Parathyroid adenoma (tissue), 2 donors: Measurements from ENCODE around the gene ARID3C.

Experiments used
- H2AFZ ChIP-seq: fragments of 300-600 bp; sonication (generic); one replicate; pipeline ENCODE4 v1.7.0; 2017; ENCODE audit warnings: antibody characterized with exemption, mild to moderate bottlenecking
- H3K27ac ChIP-seq: fragments of 300-600 bp; sonication (generic); one replicate; pipeline ENCODE4 v1.7.0; 2017
- H3K27me3 ChIP-seq: fragments of 300-600 bp; sonication (generic); one replicate; pipeline ENCODE4 v1.7.0; 2017; ENCODE audit warnings: low read length; ENCODE audit not compliant: control insufficient read depth, insufficient read depth
- H3K36me3 ChIP-seq: fragments of 300-600 bp; sonication (generic); one replicate; pipeline ENCODE4 v1.7.0; 2017; ENCODE audit warnings: low read length; ENCODE audit not compliant: control insufficient read depth, insufficient read depth
- H3K4me1 ChIP-seq: fragments of 300-600 bp; sonication (generic); one replicate; pipeline ENCODE4 v1.7.0; 2017; ENCODE audit warnings: control low read depth
- H3K4me2 ChIP-seq: fragments of 300-600 bp; sonication (generic); one replicate; pipeline ENCODE4 v1.7.0; 2017; ENCODE audit warnings: low read length
- H3K4me3 ChIP-seq: fragments of 300-600 bp; sonication (generic); one replicate; pipeline ENCODE4 v1.7.0; 2017; ENCODE audit warnings: low read depth, low read length
- H3K79me2 ChIP-seq: fragments of 300-600 bp; sonication (generic); one replicate; pipeline ENCODE4 v1.7.0; 2017; ENCODE audit warnings: control low read depth
- H3K9ac ChIP-seq: fragments of 300-600 bp; sonication (generic); one replicate; pipeline ENCODE4 v1.7.0; 2017; ENCODE audit warnings: mild to moderate bottlenecking
- H3K9me3 ChIP-seq: fragments of 300-600 bp; sonication (generic); one replicate; pipeline ENCODE4 v1.7.0; 2017; ENCODE audit warnings: low read length; ENCODE audit not compliant: control insufficient read depth
- CTCF ChIP-seq: fragments of 300-600 bp; sonication (generic); IDR thresholded peaks from one replicate; pipeline ENCODE4 v1.7.0; 2017; ENCODE audit warnings: antibody characterized with exemption, mild to moderate bottlenecking
- donor health status: primary hyperparathyroidism.

ARID3C gene

GRCh38 chr9:34658461-34658860 is 29.6 kb upstream of the ARID3C start:
- no peak for TF ChIP-seq CTCF
- no peak overlapping the region for H3K4me3 ChIP-seq

GRCh38 chr9:34656992-34657391 is 28.1 kb upstream of the ARID3C start:
- H3K9ac ChIP-seq = no peak overlapping the region
- no peak overlapping the region for H3K4me3 ChIP-seq
- H3K36me3 ChIP-seq = no peaks in the 10 kb centered on the region
- TF ChIP-seq CTCF = no peak
- H3K27ac ChIP-seq = no peak overlapping the region
- H3K9me3 ChIP-seq = no peaks in the 10 kb centered on the region
- H3K4me2 ChIP-seq = no peak overlapping the region
- H3K4me1 ChIP-seq = peaks cover 8% of the 10 kb centered on the region
- no peaks in the 10 kb centered on the region for H3K79me2 ChIP-seq
- no peaks in the 10 kb centered on the region for H3K27me3 ChIP-seq
- no peak overlapping the region for H2AFZ ChIP-seq

More at GRCh38 chr9:34658461-34658860, 29.6 kb upstream of the ARID3C start:
- no peak overlapping the region for H3K9ac ChIP-seq
- no peaks in the 10 kb centered on the region for H3K79me2 ChIP-seq
- no peak overlapping the region for H2AFZ ChIP-seq
- peaks cover 5% of the 10 kb centered on the region for H3K4me1 ChIP-seq
- no peaks in the 10 kb centered on the region for H3K9me3 ChIP-seq
- H3K36me3 ChIP-seq = no peaks in the 10 kb centered on the region
- no peak overlapping the region for H3K27ac ChIP-seq
- no peak overlapping the region for H3K4me2 ChIP-seq
- no peaks in the 10 kb centered on the region for H3K27me3 ChIP-seq

- Histone ChIP-seq H3K27ac (no peak overlapping the region), H3K36me3 (no peaks in the 10 kb centered on the region), H3K4me2 (no peak overlapping the region), H3K79me2 (no peaks in the 10 kb centered on the region), H3K4me1 (peaks cover 8% of the 10 kb centered on the region), H2AFZ (no peak overlapping the region), H3K4me3 (no peak overlapping the region), H3K9me3 (no peaks in the 10 kb centered on the region), H3K27me3 (no peaks in the 10 kb centered on the region), H3K9ac (no peak overlapping the region)
- TF ChIP-seq CTCF = no peak
Measured at GRCh38 chr9:34655394-34655793, 26.5 kb upstream of the ARID3C start.

- H3K4me2 ChIP-seq = no peak overlapping the region
- no peaks in the 10 kb centered on the region for H3K36me3 ChIP-seq
- H3K27ac ChIP-seq = peak overlapping the region; percentile 32
- no peaks in the 10 kb centered on the region for H3K9me3 ChIP-seq
- no peaks in the 10 kb centered on the region for H3K27me3 ChIP-seq
- H3K9ac ChIP-seq = no peak overlapping the region
- no peaks in the 10 kb centered on the region for H3K79me2 ChIP-seq
- H2AFZ ChIP-seq = no peak overlapping the region
- H3K4me3 ChIP-seq = no peak overlapping the region
- H3K4me1 ChIP-seq = peaks cover 8% of the 10 kb centered on the region
- no peak for TF ChIP-seq CTCF
Measured at GRCh38 chr9:34654323-34655051, 25.6 kb upstream of the ARID3C start.
